Measurements from ENCODE around the gene IGFBP5.

DNA sequence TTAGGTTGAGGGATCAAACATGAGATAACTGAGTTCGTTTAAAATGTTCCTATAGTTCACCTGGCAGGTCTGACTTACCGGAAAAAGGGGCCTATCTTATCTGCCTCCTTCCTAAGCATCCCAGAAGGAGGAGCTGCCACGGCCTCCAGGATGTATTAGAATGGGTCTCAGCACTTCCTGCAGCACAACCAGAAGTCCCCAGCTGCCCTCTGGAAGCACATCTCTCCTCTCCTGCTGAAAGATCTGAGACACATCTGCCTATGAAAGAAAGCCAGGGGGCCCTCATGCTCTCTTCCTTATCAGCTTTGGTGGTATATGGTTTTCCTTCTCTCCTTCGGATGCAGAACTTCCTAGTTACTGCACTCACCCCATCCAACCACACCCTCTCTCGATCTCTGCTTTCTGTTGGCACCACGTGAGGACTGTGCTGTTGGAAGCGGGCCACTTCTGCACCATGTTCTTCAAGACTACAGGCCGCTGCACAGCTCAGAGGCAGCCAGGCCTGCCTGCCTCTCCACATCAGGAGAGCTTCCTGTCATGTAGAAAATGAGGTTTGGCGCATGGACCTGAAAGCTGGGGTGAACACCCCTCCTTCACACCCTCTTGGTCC is 6.5 kb downstream of the IGFBP5 start:
- TF ChIP-seq POLR2AphosphoS5 (IDR thresholded peaks at IDR 0.05) = peak; percentile 3 to 47 (median 30)
- TF ChIP-seq, protein P1, sequence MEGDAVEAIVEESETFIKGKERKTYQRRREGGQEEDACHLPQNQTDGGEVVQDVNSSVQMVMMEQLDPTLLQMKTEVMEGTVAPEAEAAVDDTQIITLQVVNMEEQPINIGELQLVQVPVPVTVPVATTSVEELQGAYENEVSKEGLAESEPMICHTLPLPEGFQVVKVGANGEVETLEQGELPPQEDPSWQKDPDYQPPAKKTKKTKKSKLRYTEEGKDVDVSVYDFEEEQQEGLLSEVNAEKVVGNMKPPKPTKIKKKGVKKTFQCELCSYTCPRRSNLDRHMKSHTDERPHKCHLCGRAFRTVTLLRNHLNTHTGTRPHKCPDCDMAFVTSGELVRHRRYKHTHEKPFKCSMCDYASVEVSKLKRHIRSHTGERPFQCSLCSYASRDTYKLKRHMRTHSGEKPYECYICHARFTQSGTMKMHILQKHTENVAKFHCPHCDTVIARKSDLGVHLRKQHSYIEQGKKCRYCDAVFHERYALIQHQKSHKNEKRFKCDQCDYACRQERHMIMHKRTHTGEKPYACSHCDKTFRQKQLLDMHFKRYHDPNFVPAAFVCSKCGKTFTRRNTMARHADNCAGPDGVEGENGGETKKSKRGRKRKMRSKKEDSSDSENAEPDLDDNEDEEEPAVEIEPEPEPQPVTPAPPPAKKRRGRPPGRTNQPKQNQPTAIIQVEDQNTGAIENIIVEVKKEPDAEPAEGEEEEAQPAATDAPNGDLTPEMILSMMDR (IDR thresholded peaks at IDR 0.05) = no peak
- TF ChIP-seq POLR2A (IDR thresholded peaks at IDR 0.05) = peak in 1 of 2 donors; percentile 35
- TF ChIP-seq EP300 (IDR thresholded peaks at IDR 0.05) = no peak

Measured in sigmoid colon (tissue), 4 donors.